GM15510 (cell line): ENCODE data around the gene FHAD1.

Experiments used
- POLR2A ChIP-seq: IDR thresholded peaks from 3 replicates; pipeline ENCODE4 v1.6.1; 2011; ENCODE audit warnings: borderline replicate concordance; ENCODE audit not compliant: insufficient read length; ENCODE audit errors: extremely low read depth

FHAD1 gene

GRCh38 chr1:15399710-15400109, 152.7 kb downstream of the FHAD1 start:
- TF ChIP-seq POLR2A, result no peak

GRCh38 chr1:15400627-15401026, 153.6 kb downstream of the FHAD1 start:
- TF ChIP-seq POLR2A, result no peak

DNA sequence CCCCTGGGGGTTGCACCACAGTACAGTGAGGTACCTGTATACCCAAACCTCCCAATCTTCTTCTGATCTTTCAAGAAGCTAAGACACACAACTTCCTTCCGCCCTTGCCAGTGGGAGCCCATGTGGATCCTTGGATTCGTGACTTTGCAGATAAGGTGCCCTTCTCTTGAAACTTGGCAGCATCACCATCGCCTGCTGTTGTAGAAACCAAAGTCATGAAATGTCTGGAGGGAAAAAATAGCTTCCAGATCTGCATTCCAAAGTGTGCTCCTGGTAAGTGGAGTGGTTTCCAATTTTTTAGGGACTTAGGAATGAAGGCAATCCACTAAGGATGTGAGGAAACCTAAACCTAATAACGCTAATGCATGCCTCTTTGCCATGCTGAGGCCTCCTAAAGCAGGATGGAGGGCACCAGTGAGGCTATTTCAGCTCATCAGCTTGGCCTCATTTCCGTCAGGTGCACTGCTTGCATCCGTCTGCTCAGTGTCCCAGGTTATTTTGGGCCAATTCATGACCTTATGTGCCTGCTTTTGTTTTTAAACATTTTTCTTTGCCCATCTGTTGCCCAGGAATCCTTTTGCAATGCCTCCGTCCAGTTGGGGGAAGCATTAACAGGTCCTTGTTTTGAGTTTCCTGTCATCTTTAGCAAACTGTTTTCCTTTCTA, 154.5 kb downstream of the FHAD1 start:
- TF ChIP-seq POLR2A, result no peak

- no peak for TF ChIP-seq POLR2A
These were observed 155.9 kb downstream of the FHAD1 start for GRCh38 chr1:15402809-15403450.

DNA sequence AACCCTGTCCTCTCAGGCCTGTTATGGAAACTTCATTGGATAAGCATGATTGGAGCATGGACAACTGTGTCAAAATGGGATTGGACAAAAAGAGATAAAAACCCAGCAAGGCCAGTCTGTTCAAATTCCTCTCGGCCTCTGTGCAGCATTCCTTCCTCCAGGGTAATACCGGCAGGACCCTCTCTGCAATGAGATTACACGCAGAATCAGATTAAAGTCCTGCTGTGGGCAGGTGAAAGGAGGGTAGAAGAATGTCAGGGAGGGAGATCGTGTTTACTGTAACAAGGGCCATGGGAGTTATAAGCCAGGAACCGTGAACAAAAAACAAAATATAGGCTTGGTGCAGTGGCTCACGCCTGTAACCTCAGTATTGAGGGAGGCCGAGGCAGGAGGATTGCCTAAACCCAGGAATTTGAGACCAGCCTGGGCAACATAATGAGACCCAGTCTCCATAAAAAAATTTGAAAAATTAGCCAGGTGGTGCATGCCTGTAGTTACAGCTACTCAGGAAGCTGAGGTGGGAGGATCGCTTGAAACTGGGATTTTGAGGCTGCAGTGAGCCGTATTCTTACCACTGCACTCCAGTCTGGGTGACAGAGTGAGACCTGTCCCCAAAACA, 157.0 kb downstream of the FHAD1 start:
- TF ChIP-seq POLR2A, result no peak

DNA sequence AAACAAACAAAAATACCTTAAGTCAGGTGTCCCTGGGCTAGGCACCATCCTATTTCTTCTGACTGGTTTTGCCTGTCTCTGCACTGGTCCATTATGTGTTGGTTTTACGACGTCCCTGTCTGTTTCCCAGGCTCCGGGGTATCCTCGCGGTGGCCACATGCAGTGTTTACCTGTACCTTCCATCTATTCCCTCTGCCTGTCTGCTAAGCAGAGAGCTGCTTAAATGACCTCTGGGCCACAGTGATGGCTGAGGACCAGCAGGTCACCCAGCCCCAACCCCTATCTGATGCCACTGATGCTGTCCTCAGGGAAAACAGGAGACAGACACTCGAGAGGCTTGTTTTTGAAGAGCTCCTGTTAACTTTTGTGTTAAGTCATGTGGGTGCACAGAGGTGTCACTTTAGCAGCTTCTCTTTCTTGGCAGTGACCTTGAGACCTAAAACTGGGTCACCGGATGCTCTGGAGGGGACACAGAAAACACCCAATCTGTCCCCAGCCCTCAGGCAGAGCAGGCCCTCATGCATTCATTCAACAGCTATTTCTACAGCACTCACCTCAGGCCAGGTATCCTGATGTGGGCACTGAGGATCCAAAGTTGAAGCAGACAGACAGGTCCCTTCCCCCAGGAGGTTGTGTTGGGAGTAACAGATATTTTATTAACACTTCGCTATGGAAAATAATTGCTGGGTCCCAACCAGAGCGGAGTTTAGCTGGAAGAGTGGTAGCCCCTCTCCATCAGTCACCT, 158.3 kb downstream of the FHAD1 start:
- TF ChIP-seq POLR2A, result no peak

DNA sequence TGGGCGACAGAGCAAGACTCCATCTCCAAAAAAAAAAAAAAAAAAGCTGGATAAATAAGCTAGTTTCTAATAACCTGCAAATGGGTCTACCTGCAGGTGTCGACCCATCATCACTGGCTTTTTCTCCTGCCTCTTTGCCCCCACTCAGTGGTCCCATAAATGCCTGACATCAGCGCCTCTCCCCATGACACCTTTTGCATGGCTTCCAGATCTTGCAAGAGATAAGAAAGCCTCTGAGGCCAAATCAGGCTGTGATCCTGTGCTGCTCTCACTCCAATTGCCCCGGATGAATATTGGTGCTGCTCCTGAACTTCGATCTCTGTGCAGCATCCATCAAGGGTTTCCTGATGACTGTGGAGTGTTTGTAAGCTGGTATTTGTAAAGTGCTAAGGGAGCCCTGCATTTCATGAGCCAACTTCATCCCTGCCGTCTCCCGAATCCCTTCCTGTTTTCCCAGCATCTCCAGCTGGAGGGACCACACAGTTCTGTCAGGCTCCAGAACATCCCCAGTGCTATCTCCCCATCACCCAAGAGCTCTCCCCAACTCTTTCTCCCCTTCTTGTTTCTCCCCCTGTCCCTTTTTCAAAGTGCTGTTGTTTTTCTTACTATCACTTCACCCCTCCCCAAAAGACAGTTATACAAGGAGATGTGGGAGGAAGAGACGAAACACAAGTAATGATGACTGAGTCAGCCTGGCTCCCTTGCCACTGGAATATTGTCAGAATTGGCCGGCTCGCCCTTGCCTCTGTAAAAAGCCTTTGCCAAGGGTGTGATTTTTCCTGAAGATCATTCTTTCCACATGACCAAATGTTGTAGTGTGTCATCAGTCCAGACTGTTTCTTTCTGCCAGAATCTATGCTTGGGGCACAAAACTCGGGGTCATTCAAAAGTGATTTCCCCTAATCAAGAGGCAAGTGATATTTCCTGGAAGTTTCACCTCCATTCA, 159.9 kb downstream of the FHAD1 start:
- no peak for TF ChIP-seq POLR2A

DNA sequence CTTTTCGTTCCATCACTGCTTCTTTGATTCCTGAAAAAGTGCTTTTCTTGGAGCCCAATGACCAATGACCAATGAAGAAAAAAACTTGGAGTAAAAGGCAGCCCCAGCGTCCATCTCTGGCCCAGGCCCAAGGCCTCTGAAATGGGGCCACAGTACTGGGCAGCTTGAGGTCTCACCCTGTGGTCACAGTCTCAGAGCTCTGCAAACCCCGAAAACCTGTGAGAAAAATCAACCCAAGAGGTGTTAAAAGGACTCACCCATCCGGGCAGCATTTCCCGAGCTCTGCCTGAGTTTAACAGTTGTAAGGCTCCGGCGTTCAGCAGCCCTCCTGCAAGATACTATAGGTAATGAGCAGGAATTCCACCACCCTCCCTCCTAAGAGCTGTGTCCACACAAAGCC, 160.6 kb downstream of the FHAD1 start:
- TF ChIP-seq POLR2A, result no peak

GRCh38 chr1:15408890-15409387, 161.9 kb downstream of the FHAD1 start:
- TF ChIP-seq POLR2A, result no peak

DNA sequence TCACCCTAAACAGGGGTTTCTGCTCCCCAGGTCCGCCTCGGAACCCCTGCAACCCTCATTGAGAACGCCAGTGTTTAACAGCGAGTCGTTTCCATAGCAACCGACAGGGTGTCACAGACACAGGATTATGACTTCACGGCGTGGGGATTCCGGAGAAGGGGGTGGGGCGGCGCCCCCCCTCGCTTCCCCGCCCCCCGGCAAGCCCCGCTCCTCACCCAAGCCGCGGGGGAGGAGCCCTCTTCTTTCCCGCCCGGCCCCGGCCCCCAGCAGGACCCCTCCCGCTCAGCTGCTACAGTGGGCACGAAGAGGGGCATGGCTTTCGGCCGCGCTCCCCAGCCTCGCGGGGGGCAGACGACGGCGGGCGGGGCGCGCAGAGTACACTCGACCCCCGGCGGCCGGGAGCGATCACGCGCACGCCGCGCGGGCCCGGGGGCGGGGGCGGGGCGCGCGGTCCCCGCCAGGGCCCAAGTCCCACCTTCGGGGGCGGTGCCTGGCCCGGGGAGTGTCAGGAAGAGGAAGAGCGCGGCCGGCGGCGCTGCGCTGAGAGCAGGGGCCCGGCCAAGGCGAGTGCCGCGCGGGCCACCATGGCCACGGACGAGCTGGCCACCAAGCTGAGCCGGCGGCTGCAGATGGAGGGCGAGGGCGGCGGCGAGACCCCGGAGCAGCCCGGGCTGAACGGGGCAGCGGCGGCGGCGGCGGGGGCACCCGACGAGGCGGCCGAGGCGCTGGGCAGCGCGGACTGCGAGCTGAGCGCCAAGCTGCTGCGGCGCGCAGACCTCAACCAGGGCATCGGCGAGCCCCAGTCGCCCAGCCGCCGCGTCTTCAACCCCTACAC, 162.6 kb downstream of the FHAD1 start, which contains the start of gene EFHD2:
TSS of gene EFHD2 (plus strand) at position 501 of the 835 bp plus-strand sequence. CDS start at position 585, 84 bp downstream.
- TF ChIP-seq POLR2A, result peak; percentile 96

DNA sequence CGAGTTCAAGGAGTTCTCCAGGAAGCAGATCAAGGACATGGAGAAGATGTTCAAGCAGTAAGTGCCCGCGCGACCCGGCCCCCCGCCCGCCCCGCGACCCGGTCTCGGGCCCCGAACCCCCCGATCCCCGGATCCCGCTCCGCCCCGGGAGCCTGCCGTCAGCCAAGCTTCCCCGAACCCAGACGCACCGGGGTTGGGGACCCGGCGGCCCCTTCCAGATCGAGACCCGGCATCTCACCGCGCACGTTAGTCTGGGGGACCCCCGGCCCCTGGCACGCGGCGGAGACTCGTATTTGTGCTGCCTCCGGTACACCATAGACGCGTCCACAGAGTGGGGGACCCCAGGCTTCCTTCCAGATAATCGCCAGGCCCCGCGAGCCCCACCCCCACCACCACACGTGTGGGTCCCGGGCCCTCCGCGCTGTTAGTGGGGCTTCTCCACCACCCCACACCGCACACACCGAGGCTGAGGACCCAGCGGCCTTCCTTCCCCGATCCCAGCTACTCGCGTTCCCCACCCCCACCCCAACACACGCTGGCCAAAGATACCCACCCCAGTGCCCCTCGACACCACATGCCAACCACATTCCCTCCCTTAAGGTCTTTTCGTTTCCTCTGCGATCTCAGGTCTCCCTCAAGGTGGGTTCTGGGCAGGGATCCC, 163.3 kb downstream of the FHAD1 start:
- TF ChIP-seq POLR2A, result no peak

DNA sequence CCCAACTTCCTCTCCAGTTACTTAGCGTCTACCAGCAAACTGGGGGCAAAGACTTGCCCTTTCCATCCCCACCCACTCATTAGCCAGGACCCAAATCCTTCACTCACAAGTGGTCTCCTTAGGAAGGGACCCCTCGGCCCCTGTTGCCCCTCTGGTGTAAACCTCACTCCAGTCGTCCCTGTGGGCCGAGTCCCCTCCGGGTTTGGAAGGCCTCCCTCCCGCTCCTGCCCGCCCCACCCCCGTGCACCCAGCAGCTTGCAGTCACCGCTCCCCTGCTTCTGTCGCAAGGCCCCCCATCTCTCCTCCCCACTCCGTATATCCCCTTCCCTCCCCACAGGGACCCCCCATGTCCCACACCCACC, 163.8 kb downstream of the FHAD1 start:
- no peak for TF ChIP-seq POLR2A

- no peak for TF ChIP-seq POLR2A
These were observed 164.6 kb downstream of the FHAD1 start for GRCh38 chr1:15411593-15412137.

DNA sequence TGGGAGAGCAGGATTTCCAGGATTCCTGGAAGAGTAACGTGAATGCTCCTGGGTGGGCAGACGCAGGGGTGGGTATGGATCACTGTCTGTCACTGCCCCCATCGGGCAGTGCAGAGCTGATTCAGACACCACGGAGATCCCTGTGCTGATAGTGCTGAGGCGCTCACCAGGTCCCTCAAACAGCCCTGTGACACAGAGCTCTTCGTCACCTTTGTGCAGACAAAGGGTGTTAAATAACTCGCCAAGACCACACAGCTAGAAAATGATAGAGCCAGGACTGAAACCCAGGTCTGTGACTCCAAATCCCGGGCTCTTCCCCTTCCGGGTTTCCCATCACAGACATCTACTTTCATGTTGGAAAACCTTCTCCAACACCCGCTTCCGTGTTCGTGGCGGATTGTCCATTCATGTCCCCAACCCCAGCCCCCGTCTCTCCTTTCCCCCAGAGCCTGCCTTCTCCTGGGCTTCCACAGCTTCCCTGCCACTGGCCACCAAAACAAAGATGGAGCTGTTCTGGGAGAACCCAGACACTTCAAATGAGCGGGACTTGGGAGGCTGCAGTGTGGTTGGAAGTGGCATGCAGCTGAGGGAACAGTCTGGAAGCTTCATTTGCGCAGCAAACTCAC, 165.3 kb downstream of the FHAD1 start:
- no peak for TF ChIP-seq POLR2A
